GM11168 (cell line): ENCODE results near the gene FRMD4A.

Source experiments
- in situ Hi-C: fragments of 300-500 bp; cut with MboI; formaldehyde crosslinking; loops from one replicate; pipeline ENCODE4 v1.12.0; 2022; ENCODE audit warnings: low sequenced_read_pairs; ENCODE audit not compliant: unreplicated experiment

The FRMD4A gene

GRCh38 chr10:14196113-14196512 lies 134.6 kb downstream of the FRMD4A start:
- in situ Hi-C loops = no loop called here

- in situ Hi-C loops = no loop called here
These were observed 135.3 kb downstream of the FRMD4A start for GRCh38 chr10:14195433-14195832.

- in situ Hi-C loops = no loop called here
These were observed 138.0 kb downstream of the FRMD4A start for GRCh38 chr10:14192746-14193145.

GRCh38 chr10:14191871-14192270 lies 138.9 kb downstream of the FRMD4A start:
- in situ Hi-C loops = no loop called here

GRCh38 chr10:14191407-14191806 lies 139.3 kb downstream of the FRMD4A start:
- in situ Hi-C loops = no loop called here

GRCh38 chr10:14190702-14191101 lies 140.0 kb downstream of the FRMD4A start:
- in situ Hi-C loops = no loop called here

GRCh38 chr10:14186245-14186644 lies 144.5 kb downstream of the FRMD4A start:
- in situ Hi-C loops = no loop called here

GRCh38 chr10:14185316-14186045 lies 145.2 kb downstream of the FRMD4A start:
- in situ Hi-C loops = no loop called here

- in situ Hi-C loops = no loop called here
These were observed 145.8 kb downstream of the FRMD4A start for GRCh38 chr10:14184841-14185315.

- in situ Hi-C loops = no loop called here
These were observed 147.9 kb downstream of the FRMD4A start for GRCh38 chr10:14182781-14183180.

GRCh38 chr10:14181567-14181936 lies 149.2 kb downstream of the FRMD4A start:
- in situ Hi-C loops = no loop called here

- in situ Hi-C loops = no loop called here
These were observed 149.7 kb downstream of the FRMD4A start for GRCh38 chr10:14180911-14181566.

GRCh38 chr10:14179251-14179650 lies 151.5 kb downstream of the FRMD4A start:
- in situ Hi-C loops = no loop called here

GRCh38 chr10:14173706-14174594 lies 156.8 kb downstream of the FRMD4A start:
- in situ Hi-C loops = no loop called here

GRCh38 chr10:14173391-14173705 lies 157.4 kb downstream of the FRMD4A start:
- in situ Hi-C loops = no loop called here

GRCh38 chr10:14172336-14172950 lies 158.3 kb downstream of the FRMD4A start:
- in situ Hi-C loops = no loop called here

- in situ Hi-C loops = no loop called here
These were observed 159.4 kb downstream of the FRMD4A start for GRCh38 chr10:14171336-14171735.

- in situ Hi-C loops = no loop called here
These were observed 167.2 kb downstream of the FRMD4A start for GRCh38 chr10:14163377-14164086.

GRCh38 chr10:14162629-14163344 lies 167.9 kb downstream of the FRMD4A start:
- in situ Hi-C loops = no loop called here
